ENCODE measurements around the gene NTPCR. TPM values are rescaled to one million over a fixed set of nuclear protein-coding genes. Genes with fewer than 3 reads are reported as not detected.

Gene NTPCR
- total RNA-seq, 1 experiment from 2014 or later = 33.1 TPM

- H3K27ac ChIP-seq (ENCODE audit: low read length) = peak overlapping the region; percentile 48
- no peaks in the 10 kb centered on the region for H4K20me1 ChIP-seq (ENCODE audit: insufficient read depth, low read depth, low read length)
- no peaks in the 10 kb centered on the region for H3K36me3 ChIP-seq (ENCODE audit: insufficient read depth, low read length)
- peak overlapping the region; percentile 75 for H3K4me3 ChIP-seq (ENCODE audit: low read length)
- H3K4me1 ChIP-seq (ENCODE audit: low read length) = peaks cover 43% of the 10 kb centered on the region
- peak overlapping the region; percentile 46; the same call in 1 of the 2 replicates for H2AFZ ChIP-seq (ENCODE audit: low read length)
- no peak for DNase-seq
- no peaks in the 10 kb centered on the region for H3K9me3 ChIP-seq (ENCODE audit: low read length)
- no peaks in the 10 kb centered on the region for H3K27me3 ChIP-seq (ENCODE audit: low read length)
- H3K4me2 ChIP-seq (ENCODE audit: low read depth, low read length, poor library complexity, severe bottlenecking) = peak overlapping the region; percentile 87
- H3K79me2 ChIP-seq (ENCODE audit: low read length) = peaks cover 45% of the 10 kb centered on the region
- peak overlapping the region; percentile 89 for H3K9ac ChIP-seq (ENCODE audit: low read length)
- 0 out of 2 replicates have a peak, but pooled peaks cover 6% of the 10 kb centered on the region for H3K9me2 ChIP-seq (replicated peaks; ENCODE audit: insufficient read depth, low read length)
Measured at GRCh38 chr1:232949636-232950196, 695 bp upstream of the NTPCR start.

- Histone ChIP-seq H3K27ac (ENCODE audit: low read length) (peak overlapping the region; percentile 68), H3K4me2 (ENCODE audit: low read depth, low read length, poor library complexity, severe bottlenecking) (peak overlapping the region; percentile 87), H3K4me1 (ENCODE audit: low read length) (peaks cover 43% of the 10 kb centered on the region), H3K27me3 (ENCODE audit: low read length) (no peaks in the 10 kb centered on the region), H2AFZ (ENCODE audit: low read length) (peak overlapping the region; percentile 86; the same call in 1 of the 2 replicates), H3K36me3 (ENCODE audit: insufficient read depth, low read length) (peaks cover 3% of the 10 kb centered on the region; the same call in 1 of the 2 replicates), H3K9me3 (ENCODE audit: low read length) (no peaks in the 10 kb centered on the region), H4K20me1 (ENCODE audit: insufficient read depth, low read depth, low read length) (no peaks in the 10 kb centered on the region), H3K9ac (ENCODE audit: low read length) (peak overlapping the region; percentile 89), H3K9me2 (replicated peaks; ENCODE audit: insufficient read depth, low read length) (0 out of 2 replicates have a peak, but pooled peaks cover 6% of the 10 kb centered on the region), H3K4me3 (ENCODE audit: low read length) (peak overlapping the region; percentile 75), H3K79me2 (ENCODE audit: low read length) (peaks cover 60% of the 10 kb centered on the region)
- DNase-seq = peak; percentile 73
Measured at GRCh38 chr1:232951180-232951579, 769 bp downstream of the NTPCR start.

- DNase-seq = no peak
- peak overlapping the region; percentile 87 for H3K4me2 ChIP-seq (ENCODE audit: low read depth, low read length, poor library complexity, severe bottlenecking)
- peak overlapping the region; percentile 89 for H3K9ac ChIP-seq (ENCODE audit: low read length)
- H3K4me1 ChIP-seq (ENCODE audit: low read length) = peaks cover 43% of the 10 kb centered on the region
- H3K27me3 ChIP-seq (ENCODE audit: low read length) = no peaks in the 10 kb centered on the region
- peaks cover 6% of the 10 kb centered on the region; the same call in 1 of the 2 replicates for H3K36me3 ChIP-seq (ENCODE audit: insufficient read depth, low read length)
- H3K27ac ChIP-seq (ENCODE audit: low read length) = peak overlapping the region; percentile 68
- H4K20me1 ChIP-seq (ENCODE audit: insufficient read depth, low read depth, low read length) = no peaks in the 10 kb centered on the region
- no peaks in the 10 kb centered on the region for H3K9me3 ChIP-seq (ENCODE audit: low read length)
- H2AFZ ChIP-seq (ENCODE audit: low read length) = no peak overlapping the region
- peaks cover 61% of the 10 kb centered on the region for H3K79me2 ChIP-seq (ENCODE audit: low read length)
- peak overlapping the region; percentile 75 for H3K4me3 ChIP-seq (ENCODE audit: low read length)
- H3K9me2 ChIP-seq (replicated peaks; ENCODE audit: insufficient read depth, low read length) = 0 out of 2 replicates have a peak, but pooled peaks cover 6% of the 10 kb centered on the region
Measured at GRCh38 chr1:232951605-232952004, 1.2 kb downstream of the NTPCR start.

GRCh38 chr1:232952514-232953499 is 2.4 kb downstream of the NTPCR start:
- Histone ChIP-seq H4K20me1 (ENCODE audit: insufficient read depth, low read depth, low read length) (no peaks in the 10 kb centered on the region), H3K4me3 (ENCODE audit: low read length) (no peak overlapping the region), H3K4me1 (ENCODE audit: low read length) (peaks cover 43% of the 10 kb centered on the region), H3K4me2 (ENCODE audit: low read depth, low read length, poor library complexity, severe bottlenecking) (no peak overlapping the region), H3K36me3 (ENCODE audit: insufficient read depth, low read length) (peaks cover 18% of the 10 kb centered on the region), H3K9ac (ENCODE audit: low read length) (no peak overlapping the region), H3K9me3 (ENCODE audit: low read length) (no peaks in the 10 kb centered on the region), H3K27me3 (ENCODE audit: low read length) (no peaks in the 10 kb centered on the region), H3K27ac (ENCODE audit: low read length) (no peak overlapping the region), H3K9me2 (replicated peaks; ENCODE audit: insufficient read depth, low read length) (0 out of 2 replicates have a peak, but pooled peaks cover 6% of the 10 kb centered on the region), H2AFZ (ENCODE audit: low read length) (no peak overlapping the region), H3K79me2 (ENCODE audit: low read length) (peaks cover 64% of the 10 kb centered on the region)
- peak; percentile 77 for DNase-seq

GRCh38 chr1:232954594-232955365 is 4.4 kb downstream of the NTPCR start:
- Histone ChIP-seq H3K27me3 (ENCODE audit: low read length) (no peaks in the 10 kb centered on the region), H3K9me3 (ENCODE audit: low read length) (no peaks in the 10 kb centered on the region), H2AFZ (ENCODE audit: low read length) (no peak overlapping the region), H3K9me2 (replicated peaks; ENCODE audit: insufficient read depth, low read length) (no peaks in the 10 kb centered on the region), H3K27ac (ENCODE audit: low read length) (no peak overlapping the region), H3K4me3 (ENCODE audit: low read length) (no peak overlapping the region), H3K9ac (ENCODE audit: low read length) (no peak overlapping the region), H3K36me3 (ENCODE audit: insufficient read depth, low read length) (peaks cover 33% of the 10 kb centered on the region), H4K20me1 (ENCODE audit: insufficient read depth, low read depth, low read length) (no peaks in the 10 kb centered on the region), H3K79me2 (ENCODE audit: low read length) (peaks cover 63% of the 10 kb centered on the region), H3K4me2 (ENCODE audit: low read depth, low read length, poor library complexity, severe bottlenecking) (no peak overlapping the region), H3K4me1 (ENCODE audit: low read length) (peaks cover 37% of the 10 kb centered on the region)
- DNase-seq = no peak

- Histone ChIP-seq H3K9ac (ENCODE audit: low read length) (no peak overlapping the region), H3K36me3 (ENCODE audit: insufficient read depth, low read length) (peaks cover 33% of the 10 kb centered on the region), H3K4me3 (ENCODE audit: low read length) (no peak overlapping the region), H3K27ac (ENCODE audit: low read length) (no peak overlapping the region), H3K27me3 (ENCODE audit: low read length) (no peaks in the 10 kb centered on the region), H3K4me2 (ENCODE audit: low read depth, low read length, poor library complexity, severe bottlenecking) (no peak overlapping the region), H3K9me2 (replicated peaks; ENCODE audit: insufficient read depth, low read length) (no peaks in the 10 kb centered on the region), H3K9me3 (ENCODE audit: low read length) (no peaks in the 10 kb centered on the region), H2AFZ (ENCODE audit: low read length) (no peak overlapping the region), H4K20me1 (ENCODE audit: insufficient read depth, low read depth, low read length) (no peaks in the 10 kb centered on the region), H3K4me1 (ENCODE audit: low read length) (peaks cover 34% of the 10 kb centered on the region), H3K79me2 (ENCODE audit: low read length) (peaks cover 60% of the 10 kb centered on the region)
- DNase-seq = no peak
Measured at GRCh38 chr1:232956081-232956480, 5.7 kb downstream of the NTPCR start.

- Histone ChIP-seq H3K9me2 (replicated peaks; ENCODE audit: insufficient read depth, low read length) (no peaks in the 10 kb centered on the region), H3K27me3 (ENCODE audit: low read length) (no peaks in the 10 kb centered on the region), H3K4me2 (ENCODE audit: low read depth, low read length, poor library complexity, severe bottlenecking) (no peak overlapping the region), H3K9me3 (ENCODE audit: low read length) (no peaks in the 10 kb centered on the region), H4K20me1 (ENCODE audit: insufficient read depth, low read depth, low read length) (no peaks in the 10 kb centered on the region), H3K4me3 (ENCODE audit: low read length) (no peak overlapping the region), H3K36me3 (ENCODE audit: insufficient read depth, low read length) (peaks cover 36% of the 10 kb centered on the region), H2AFZ (ENCODE audit: low read length) (no peak overlapping the region), H3K27ac (ENCODE audit: low read length) (no peak overlapping the region), H3K4me1 (ENCODE audit: low read length) (peaks cover 21% of the 10 kb centered on the region), H3K79me2 (ENCODE audit: low read length) (peaks cover 52% of the 10 kb centered on the region), H3K9ac (ENCODE audit: low read length) (no peak overlapping the region)
- DNase-seq = no peak
Measured at GRCh38 chr1:232958067-232958466, 7.7 kb downstream of the NTPCR start.

All from Karpas-422 (cell line).